ENCODE data around the gene OGFR.
A peak's percentile ranks its signal among the peaks of the same experiment; 100 is the strongest.

The OGFR gene

GRCh38 chr20:62799873-62800272 is 4.8 kb upstream of the OGFR start:
- DNase-seq (ENCODE audit: low read depth in 2 of 2): no peak

DNA sequence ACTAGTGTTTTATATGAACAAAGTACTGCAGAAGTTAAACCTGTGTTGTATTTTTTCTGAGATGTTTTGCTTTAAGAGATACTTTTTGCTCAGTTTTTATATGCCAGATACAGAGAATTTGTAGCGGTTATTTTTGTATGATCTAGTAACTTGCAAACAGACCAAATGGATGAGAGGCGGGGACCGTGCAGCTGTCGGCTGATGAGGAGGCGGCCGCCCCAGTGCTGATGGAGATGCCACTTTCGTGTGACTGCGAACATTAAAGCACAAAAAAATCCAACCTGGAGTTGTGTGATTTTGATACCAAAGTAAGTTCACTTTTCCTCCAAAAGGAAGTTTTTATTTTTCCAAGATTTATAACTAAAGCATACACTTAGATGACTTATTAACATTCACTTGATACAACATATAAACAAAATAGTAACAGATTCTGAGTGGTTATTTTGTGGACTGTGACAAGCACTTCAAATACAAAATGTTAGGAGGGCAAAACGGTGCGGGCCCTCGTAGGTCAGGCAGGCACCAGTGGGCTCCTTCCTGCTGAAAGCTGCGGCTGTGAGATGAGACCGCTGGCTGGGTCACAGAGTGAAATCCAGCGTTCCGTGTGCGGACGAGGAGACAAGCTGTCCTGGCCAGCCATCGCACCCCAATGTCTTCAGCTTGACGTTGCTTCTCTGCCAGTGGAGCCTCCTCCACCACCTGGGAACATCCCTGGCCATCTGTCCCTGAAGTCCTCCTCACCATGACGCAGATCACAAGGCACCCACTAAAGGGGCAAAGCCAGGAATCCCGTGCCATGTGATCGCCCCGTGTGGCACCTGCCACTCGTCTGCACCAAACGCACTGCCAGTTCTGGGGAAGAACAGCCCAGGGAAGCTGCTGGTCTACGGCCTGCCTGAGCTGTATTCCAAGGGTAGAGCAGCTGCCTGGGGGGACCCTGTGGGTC is 4.0 kb upstream of the OGFR start:
- DNase-seq (ENCODE audit: low read depth in 2 of 2): no peak

- DNase-seq (ENCODE audit: low read depth in 2 of 2): no peak
Measured at GRCh38 chr20:62801284-62802010, 3.2 kb upstream of the OGFR start.

DNA sequence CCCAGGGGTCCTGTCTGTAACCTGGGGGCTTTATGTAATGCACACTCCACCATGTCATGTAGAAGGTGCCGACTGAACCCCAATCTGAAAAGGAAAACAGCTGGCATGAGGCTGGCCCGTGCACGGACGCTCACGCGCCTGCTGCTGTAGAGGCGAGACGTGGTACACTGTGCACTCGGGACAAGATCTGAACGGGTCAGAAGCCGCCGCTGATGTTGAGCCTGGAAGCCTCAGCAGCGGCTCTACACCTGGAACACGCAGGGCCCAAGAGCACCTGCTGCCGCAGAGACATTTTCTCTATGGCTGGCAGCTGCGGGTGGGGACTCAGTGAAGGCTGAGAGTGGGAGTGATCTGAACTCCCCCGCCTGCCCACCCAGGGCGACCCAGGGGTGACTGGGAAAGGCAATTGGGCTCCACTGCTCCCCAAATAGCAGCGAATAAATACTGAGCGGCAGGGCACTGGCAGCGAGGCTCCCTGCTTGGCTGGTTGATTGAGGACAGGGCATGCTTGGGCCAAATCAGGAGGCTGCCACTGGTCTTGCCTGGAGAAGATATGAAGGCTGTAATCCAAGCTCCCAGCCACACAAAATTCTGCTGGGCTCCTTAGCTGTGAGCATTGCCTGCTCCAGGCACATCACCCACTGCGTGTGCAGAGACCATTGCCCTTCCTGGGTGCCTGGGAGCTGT is 2.5 kb upstream of the OGFR start:
- DNase-seq (ENCODE audit: low read depth in 2 of 2): no peak

DNA sequence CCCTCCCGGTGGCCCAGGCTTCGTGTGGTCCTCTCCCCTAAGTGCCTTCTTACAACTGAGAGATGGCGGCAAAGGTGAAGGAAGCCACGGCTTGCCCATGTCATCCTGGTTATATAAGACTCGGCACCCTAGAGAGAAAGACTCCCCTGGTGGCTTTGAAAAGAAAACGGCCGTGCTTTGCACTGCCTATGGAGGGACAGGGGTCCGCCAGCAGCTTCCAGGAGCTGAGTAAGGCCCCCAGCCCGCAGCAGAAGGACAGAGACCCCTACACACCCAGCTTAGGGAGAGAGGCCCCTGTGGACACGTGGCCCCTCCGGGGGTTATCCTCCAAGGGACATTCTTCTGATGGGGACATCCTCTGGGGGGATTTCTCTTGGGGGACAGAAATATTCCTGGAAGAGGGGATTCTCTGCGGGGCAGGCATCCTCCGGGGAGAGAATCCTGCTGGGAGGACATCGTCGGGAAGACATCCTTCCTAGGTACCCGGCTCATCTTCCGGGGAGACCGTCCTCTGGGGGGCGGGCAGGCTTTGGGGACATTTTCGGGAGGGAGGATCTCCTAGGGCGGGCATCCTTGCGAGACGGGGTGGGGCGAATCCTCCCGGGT is 511 bp upstream of the OGFR start:
- DNase-seq (ENCODE audit: low read depth in 2 of 2): no peak

- peak; percentile 47 to 54 for DNase-seq (ENCODE audit: low read depth in 2 of 2)
Measured at GRCh38 chr20:62805155-62805710, 598 bp downstream of the OGFR start.

- DNase-seq (ENCODE audit: low read depth in 2 of 2): no peak
Measured at GRCh38 chr20:62805711-62806382, 1.2 kb downstream of the OGFR start.

DNA sequence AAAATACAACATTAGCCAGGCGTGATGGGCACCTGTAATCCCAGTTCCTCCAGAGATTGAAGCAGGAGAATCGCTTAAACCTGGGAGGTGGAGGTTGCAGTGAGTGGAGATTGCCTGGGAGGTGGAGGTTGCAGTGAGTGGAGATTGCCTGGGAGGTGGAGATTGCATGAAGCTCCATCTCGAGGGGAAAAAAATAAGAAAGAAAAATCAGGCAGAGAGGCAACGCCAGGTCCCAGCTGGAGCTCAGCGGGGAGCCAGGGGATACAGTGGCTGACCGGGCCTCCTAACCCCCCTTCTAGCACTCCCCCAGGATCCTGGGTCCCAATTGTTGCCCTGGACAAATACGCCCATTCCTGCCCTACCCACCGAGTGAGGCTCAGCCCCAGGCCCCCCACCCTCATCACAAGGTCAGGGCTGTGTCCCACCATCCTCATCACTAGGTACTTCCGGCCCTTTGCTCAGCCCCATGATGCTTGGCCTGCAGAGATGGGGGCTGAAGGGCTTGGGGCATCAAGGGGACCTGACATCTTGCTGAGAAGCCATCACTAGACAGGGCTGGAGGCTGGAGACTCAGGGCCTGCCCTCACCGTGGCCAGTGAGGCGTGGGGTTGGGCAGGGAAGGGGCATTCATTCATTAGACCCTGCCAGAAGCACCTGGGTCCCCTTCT is 1.9 kb downstream of the OGFR start:
- DNase-seq (ENCODE audit: low read depth in 2 of 2): no peak

DNA sequence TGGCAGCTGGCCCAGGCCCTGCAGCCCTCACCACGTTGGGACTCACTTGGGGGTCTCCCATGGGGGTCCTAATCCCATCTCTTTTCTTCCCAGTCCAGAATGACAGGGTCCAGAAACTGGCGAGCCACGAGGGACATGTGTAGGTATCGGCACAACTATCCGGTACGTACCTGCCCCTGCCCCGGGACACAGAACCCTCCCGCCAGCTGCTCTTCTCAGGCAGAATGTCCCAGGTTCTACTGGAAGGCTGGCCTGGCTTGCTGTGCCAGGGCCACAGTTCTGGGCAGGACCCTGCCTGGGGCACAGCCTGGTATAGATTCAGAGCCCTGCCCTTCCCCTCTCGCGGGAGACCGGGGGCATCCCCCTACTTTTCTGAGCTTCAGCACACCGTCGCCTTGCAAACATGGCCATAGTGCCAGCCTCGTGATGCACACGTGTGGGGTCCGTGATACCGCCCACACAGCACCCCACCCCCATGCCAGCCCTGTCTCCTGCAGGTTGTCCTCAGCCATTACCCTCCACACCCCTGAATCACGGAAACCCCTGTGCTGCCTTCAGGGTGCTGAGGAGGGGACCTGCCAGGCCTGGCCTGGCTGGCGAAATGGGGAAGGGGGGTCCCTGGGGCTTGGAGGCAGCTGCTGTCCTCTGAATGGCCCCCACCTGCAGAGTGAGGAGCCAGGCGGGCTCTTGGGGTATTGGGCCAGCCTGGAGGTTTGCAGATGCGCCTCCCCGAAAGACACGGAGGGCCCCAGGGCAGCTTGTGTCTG is 3.0 kb downstream of the OGFR start:
- no peak for DNase-seq (ENCODE audit: low read depth in 2 of 2)

DNA sequence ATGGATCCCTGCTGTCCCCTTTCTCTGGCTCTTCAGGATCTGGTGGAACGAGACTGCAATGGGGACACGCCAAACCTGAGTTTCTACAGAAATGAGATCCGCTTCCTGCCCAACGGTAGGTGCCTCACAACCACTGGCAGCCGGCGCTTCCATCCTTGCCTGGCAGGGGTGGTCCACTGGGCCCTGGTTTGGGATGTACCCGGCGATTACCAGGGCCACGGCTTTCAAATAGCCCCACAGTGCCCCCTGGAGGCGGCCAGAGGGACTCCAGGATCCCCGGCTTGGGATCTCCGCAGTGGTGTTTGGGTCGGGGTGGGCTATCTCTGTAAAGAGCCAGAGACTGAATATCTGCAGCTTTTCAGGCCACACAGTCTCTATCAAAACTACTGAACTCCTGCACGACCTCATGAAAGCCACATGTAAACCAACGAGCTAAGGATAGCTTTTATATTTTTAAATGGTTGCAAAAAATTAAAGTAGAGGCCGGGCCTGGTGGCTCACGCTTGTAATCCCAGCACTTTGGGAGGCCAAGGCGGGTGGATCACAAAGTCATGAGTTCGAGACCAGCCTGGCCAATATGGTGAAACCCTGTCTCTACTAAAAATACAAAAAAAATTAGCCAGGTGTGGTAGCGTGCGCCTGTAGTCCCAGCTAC is 3.7 kb downstream of the OGFR start:
- DNase-seq (ENCODE audit: low read depth in 2 of 2): peak; percentile 73

- no peak for DNase-seq (ENCODE audit: low read depth in 2 of 2)
Measured at GRCh38 chr20:62809530-62810428, 5.1 kb downstream of the OGFR start.

DNA sequence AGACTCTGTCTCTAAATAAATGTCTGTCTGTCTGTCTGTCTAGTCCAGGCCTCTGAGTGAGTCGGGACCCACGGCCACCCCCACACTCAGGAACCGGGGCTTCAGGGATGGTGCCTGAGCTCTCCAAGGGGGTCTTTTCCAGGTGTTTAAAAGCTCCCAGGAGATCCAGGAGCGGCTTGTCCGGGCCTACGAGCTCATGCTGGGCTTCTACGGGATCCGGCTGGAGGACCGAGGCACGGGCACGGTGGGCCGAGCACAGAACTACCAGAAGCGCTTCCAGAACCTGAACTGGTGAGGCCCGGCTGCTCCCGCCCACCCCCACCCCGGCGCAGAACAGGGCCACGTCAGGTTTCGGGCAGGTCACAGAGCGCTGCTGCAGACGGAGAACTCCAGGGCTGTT is 6.7 kb downstream of the OGFR start:
- no peak for DNase-seq (ENCODE audit: low read depth in 2 of 2)

- DNase-seq (ENCODE audit: low read depth in 2 of 2): no peak
Measured at GRCh38 chr20:62811720-62812119, 7.1 kb downstream of the OGFR start.

DNA sequence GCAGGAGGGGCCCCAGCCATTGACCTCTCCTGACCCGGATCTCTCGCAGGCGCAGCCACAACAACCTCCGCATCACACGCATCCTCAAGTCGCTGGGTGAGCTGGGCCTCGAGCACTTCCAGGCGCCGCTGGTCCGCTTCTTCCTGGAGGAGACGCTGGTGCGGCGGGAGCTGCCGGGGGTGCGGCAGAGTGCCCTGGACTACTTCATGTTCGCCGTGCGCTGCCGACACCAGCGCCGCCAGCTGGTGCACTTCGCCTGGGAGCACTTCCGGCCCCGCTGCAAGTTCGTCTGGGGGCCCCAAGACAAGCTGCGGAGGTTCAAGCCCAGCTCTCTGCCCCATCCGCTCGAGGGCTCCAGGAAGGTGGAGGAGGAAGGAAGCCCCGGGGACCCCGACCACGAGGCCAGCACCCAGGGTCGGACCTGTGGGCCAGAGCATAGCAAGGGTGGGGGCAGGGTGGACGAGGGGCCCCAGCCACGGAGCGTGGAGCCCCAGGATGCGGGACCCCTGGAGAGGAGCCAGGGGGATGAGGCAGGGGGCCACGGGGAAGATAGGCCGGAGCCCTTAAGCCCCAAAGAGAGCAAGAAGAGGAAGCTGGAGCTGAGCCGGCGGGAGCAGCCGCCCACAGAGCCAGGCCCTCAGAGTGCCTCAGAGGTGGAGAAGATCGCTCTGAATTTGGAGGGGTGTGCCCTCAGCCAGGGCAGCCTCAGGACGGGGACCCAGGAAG is 7.7 kb downstream of the OGFR start:
- DNase-seq (ENCODE audit: low read depth in 2 of 2): no peak

GRCh38 chr20:62812907-62813200 is 8.2 kb downstream of the OGFR start:
- no peak for DNase-seq (ENCODE audit: low read depth in 2 of 2)

DNA sequence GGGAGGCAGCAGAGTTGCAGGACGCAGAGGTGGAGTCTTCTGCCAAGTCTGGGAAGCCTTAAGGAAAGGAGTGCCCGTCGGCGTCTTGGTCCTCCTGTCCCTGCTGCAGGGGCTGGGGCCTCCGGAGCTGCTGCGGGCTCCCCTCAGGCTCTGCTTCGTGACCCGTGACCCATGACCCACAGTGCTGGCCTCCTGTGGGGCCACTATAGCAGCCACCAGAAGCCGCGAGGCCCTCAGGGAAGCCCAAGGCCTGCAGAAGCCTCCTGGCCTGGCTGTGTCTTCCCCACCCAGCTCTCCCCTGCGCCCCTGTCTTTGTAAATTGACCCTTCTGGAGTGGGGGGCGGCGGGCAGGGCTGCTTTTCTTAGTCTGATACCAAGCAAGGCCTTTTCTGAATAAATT is 9.0 kb downstream of the OGFR start:
- no peak for DNase-seq (ENCODE audit: low read depth in 2 of 2)

DNA sequence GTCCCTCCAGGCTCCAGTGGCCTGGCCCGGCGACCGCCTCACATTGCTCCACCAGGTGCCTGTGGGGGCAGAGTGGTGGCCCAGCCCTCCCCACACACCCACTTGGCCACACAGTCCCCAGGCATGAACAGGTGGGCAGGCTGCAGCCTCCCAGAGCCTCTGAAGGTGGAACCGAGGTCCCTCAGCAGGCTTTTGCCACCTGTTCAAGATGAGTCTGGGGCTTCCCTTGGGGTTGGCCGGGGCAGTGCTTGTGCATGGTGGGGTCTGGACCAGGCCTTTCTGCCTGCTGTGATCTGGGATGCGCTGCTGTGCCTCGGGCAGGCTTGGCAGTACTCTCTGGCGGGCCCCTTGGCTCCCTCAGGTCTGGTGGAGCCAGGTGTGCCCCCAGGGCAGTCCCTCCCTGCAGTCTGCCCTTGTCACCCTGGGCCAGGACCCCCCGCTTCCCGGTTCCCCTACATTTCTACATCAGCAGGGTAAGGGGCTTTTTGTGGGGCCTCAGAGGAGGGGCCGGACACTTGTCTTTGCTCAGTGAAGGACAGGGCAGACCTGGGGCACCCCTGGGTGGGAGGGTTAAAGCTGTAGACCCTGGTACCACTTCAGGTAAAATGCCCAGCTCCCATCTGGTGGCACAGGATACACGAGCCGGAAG is 9.5 kb downstream of the OGFR start:
- DNase-seq (ENCODE audit: low read depth in 2 of 2): no peak

All from stimulated activated CD4-positive, alpha-beta T cell treated with anti-CD3 and anti-CD28 coated beads, Interleukin-1b, Interleukin-23, amount 100 ng/mL, for 4 hours (primary cell).